ENCODE results near the gene CWC22. TPM values are rescaled to one million over a fixed set of nuclear protein-coding genes. Genes with fewer than 3 reads are reported as not detected.

The CWC22 gene
- total RNA-seq, 1 donor from 2014 or later = 18.0 TPM

DNA sequence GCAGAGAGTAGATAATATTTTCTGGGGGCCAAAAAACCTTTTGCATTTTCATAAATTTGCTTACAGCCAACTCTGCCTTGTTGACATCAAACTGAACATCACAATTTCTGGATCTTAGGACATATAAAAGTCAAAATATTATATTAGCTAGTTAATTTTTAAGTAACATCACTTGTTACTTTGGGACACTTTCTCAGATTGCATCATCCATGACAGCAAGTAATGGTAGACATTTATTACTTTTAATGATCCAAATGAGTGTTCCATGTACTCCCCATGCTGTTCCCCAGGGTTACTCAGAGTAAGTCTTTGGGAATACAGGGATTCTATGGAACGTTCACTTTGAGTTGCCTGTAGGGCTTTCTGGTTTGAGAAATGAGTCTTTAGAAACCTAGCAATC lies 39.1 kb upstream of the CWC22 start:
- no peak for DNase-seq (ENCODE audit: low read depth)
- TF ChIP-seq, protein P1, sequence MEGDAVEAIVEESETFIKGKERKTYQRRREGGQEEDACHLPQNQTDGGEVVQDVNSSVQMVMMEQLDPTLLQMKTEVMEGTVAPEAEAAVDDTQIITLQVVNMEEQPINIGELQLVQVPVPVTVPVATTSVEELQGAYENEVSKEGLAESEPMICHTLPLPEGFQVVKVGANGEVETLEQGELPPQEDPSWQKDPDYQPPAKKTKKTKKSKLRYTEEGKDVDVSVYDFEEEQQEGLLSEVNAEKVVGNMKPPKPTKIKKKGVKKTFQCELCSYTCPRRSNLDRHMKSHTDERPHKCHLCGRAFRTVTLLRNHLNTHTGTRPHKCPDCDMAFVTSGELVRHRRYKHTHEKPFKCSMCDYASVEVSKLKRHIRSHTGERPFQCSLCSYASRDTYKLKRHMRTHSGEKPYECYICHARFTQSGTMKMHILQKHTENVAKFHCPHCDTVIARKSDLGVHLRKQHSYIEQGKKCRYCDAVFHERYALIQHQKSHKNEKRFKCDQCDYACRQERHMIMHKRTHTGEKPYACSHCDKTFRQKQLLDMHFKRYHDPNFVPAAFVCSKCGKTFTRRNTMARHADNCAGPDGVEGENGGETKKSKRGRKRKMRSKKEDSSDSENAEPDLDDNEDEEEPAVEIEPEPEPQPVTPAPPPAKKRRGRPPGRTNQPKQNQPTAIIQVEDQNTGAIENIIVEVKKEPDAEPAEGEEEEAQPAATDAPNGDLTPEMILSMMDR (IDR thresholded peaks at IDR 0.05; ENCODE audit: insufficient read depth, low read length, poor library complexity, severe bottlenecking) = no peak
- Histone ChIP-seq H3K27me3 (ENCODE audit: control insufficient read depth, insufficient read depth, low read length) (no peaks in the 10 kb centered on the region), H3K4me3 (ENCODE audit: low read depth, low read length) (no peak overlapping the region), H3K36me3 (ENCODE audit: control insufficient read depth, insufficient read depth, low read length) (no peaks in the 10 kb centered on the region)

DNA sequence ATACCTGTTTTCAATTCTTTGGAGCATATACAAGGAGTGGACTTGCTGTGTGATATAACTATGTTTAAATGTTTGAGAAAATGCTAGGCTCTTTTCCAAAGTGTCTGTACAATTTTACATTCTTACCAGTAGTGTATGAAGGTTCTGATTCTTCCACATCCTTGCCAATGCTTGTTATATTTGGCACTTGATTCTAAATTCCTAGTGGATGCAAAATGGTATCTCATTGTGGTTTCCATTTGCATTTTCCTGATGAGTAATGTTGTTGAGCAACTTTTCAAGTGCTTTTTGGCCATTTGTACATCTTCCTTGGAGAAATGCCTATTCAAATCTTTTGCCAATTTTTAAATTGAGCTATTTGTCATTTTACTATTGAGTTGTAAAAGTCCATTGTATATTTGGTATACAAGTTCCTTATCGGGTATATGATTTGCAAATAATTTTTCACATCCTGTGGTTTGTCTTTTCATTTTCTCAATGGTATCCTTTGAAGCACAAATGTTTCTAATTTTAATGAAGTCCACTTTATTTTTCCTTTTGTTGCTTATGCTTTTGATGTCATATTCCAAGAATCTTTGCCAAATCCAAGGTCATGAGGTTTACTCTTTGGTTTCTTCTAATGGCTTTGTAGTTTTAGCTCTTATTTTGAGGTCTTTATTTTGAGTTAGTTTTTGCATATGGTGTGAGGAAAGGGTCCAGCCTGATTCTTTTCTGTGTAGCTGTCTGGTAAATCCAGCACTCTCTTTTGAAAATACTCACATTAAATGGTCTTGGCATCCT lies 33.2 kb upstream of the CWC22 start:
- peak; percentile 21 for DNase-seq (ENCODE audit: low read depth)
- Histone ChIP-seq H3K36me3 (ENCODE audit: control insufficient read depth, insufficient read depth, low read length) (no peaks in the 10 kb centered on the region), H3K4me3 (ENCODE audit: low read depth, low read length) (no peak overlapping the region), H3K27me3 (ENCODE audit: control insufficient read depth, insufficient read depth, low read length) (no peaks in the 10 kb centered on the region)
- TF ChIP-seq, protein P1 (IDR thresholded peaks at IDR 0.05; ENCODE audit: insufficient read depth, low read length, poor library complexity, severe bottlenecking) = no peak

DNA sequence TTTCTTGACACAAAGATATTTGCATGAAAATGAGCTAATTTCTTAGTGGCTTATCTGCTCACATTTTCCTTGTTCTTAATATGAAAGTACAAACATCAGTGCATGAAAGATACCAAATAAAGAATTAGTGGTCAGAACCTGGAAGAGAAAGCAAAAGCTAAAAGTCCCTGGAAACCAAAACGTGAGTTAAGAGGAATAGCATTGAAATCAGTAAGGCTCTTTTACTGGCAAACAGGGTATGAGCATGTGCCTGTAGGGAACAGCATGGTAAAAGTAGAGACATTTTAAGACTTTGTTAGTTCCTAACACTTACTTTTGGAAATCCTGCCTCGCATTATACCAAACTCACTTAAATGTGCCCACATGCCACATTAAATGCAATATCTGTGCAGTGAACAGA lies 31.9 kb upstream of the CWC22 start:
- no peak overlapping the region for H3K4me3 ChIP-seq (ENCODE audit: low read depth, low read length)
- no peak for DNase-seq (ENCODE audit: low read depth)
- TF ChIP-seq, protein P1 (IDR thresholded peaks at IDR 0.05; ENCODE audit: insufficient read depth, low read length, poor library complexity, severe bottlenecking) = no peak
- no peaks in the 10 kb centered on the region for H3K36me3 ChIP-seq (ENCODE audit: control insufficient read depth, insufficient read depth, low read length)
- no peaks in the 10 kb centered on the region for H3K27me3 ChIP-seq (ENCODE audit: control insufficient read depth, insufficient read depth, low read length)

DNA sequence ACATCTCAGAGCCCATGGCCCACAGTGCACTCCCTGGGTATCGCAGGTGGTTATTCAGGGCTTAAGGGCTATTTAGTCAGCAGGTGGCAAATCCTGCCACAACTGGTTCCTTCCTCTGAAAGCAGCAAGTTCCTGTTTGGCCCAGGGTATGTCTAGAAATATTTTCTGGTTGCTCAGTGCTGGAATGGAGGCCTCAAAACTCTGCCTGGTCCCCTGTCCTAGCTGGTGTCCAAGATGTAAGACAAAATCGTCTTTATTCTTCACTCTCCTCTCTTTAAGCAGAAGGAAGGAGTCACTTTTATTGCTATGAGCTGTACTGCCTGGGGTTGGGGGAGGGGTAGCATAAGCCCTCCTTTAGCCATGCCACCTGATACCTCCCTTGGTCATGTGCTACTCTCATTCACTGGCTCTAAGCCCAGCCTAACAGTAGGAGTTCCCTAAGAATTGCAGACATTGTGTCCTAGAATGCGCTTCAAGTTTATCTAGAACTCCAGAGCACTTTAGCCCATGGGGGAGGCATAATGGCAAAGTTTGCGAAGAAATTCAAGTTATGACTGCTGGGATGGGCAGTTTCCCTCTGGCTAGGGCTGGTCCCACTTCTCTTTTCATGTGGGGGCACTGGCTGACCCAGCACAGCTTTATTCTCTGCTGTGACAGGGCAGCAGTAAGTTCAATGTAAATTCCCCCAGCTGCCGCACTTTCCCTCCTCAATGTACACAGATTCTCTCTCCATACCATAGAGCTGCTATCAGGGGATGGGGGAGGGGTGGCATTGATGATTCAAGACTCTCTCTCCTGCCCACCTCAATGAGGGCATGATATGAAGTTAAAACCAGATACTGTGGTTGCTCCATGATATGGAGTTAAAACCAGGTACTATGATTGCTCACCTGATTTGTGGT lies 27.1 kb upstream of the CWC22 start:
- TF ChIP-seq, protein P1 (IDR thresholded peaks at IDR 0.05; ENCODE audit: insufficient read depth, low read length, poor library complexity, severe bottlenecking) = no peak
- DNase-seq (ENCODE audit: low read depth) = no peak
- Histone ChIP-seq H3K4me3 (ENCODE audit: low read depth, low read length) (no peak overlapping the region), H3K27me3 (ENCODE audit: control insufficient read depth, insufficient read depth, low read length) (no peaks in the 10 kb centered on the region), H3K36me3 (ENCODE audit: control insufficient read depth, insufficient read depth, low read length) (no peaks in the 10 kb centered on the region)

DNA sequence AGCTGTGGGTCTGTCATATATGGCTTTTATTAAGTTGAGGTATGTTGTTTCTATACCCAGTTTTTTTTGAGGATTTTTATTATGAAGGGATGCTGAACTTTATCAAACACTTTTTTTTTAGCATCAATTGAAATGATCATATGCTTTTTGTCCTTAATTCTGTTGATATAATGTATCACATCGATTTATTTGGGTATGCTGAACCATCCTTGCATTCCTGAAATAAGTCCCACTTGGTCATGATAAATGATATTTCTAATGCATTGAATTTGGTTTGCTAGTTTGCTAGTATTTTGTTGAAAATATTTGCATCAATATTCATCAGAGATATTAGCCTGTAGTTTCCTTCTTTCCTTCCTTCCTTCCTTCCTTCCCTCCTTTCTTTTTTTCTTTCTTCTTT lies 22.5 kb upstream of the CWC22 start:
- H3K4me3 ChIP-seq (ENCODE audit: low read depth, low read length) = no peak overlapping the region
- no peaks in the 10 kb centered on the region for H3K27me3 ChIP-seq (ENCODE audit: control insufficient read depth, insufficient read depth, low read length)
- TF ChIP-seq, protein P1 (IDR thresholded peaks at IDR 0.05; ENCODE audit: insufficient read depth, low read length, poor library complexity, severe bottlenecking) = no peak
- no peak for DNase-seq (ENCODE audit: low read depth)
- no peaks in the 10 kb centered on the region for H3K36me3 ChIP-seq (ENCODE audit: control insufficient read depth, insufficient read depth, low read length)

Data from kidney epithelial cell (primary cell).